Common myeloid progenitor, CD34-positive (primary cell): ENCODE data around the gene FHAD1.

ENCODE experiments used
- CTCF ChIA-PET: fragments of 350-600 bp; sonication (Branson Sonifier 250); formaldehyde crosslinking; loops from one replicate; lab custom pipeline; 2021; ENCODE audit warnings: antibody characterized with exemption; lab: Charles Lee
- POLR2A ChIA-PET: fragments of 350-600 bp; sonication (Branson Sonifier 250); formaldehyde crosslinking; loops from one replicate; lab custom pipeline; 2021; ENCODE audit warnings: antibody characterized with exemption; lab: Charles Lee
- DNase-seq, 3 donors: peaks; one replicate each; pipeline versions ENCODE4 v3.0.0 to v3.0.0-alpha.2; 2013
- H3K27ac ChIP-seq, 2 experiments: 1 replicate in 1 of 2; 2 replicates in 1 of 2; pipeline ENCODE4 v1.7.0; 2013; ENCODE audit warnings: inconsistent platforms in 2 of 2, low read length in 2 of 2, mild to moderate bottlenecking in 2 of 2, low read depth in 1 of 2, moderate library complexity in 1 of 2; ENCODE audit not compliant: severe bottlenecking in 2 of 2, insufficient read depth in 1 of 2, poor library complexity in 1 of 2
- H3K27me3 ChIP-seq, 5 experiments: replicated peaks in 2 of 5; 1 replicate in 3 of 5; 2 replicates in 2 of 5; pipeline versions ENCODE4 v1.6.1 to v1.7.0; 2013; ENCODE audit warnings: low read length in 4 of 5, mild to moderate bottlenecking in 2 of 5, moderate library complexity in 2 of 5, inconsistent platforms in 1 of 5; ENCODE audit not compliant: insufficient read depth in 5 of 5, control insufficient read depth in 4 of 5
- H3K36me3 ChIP-seq, 4 experiments: 1 replicate in 2 of 4; 2 replicates in 2 of 4; pipeline versions ENCODE4 v1.6.1 to v1.7.0; 2013; ENCODE audit warnings: low read length in 3 of 4, control low read depth in 1 of 4, mild to moderate bottlenecking in 1 of 4; ENCODE audit not compliant: control insufficient read depth in 4 of 4, insufficient read depth in 4 of 4
- H3K4me1 ChIP-seq, 4 experiments: 1 replicate in 3 of 4; 2 replicates in 1 of 4; pipeline versions ENCODE4 v1.6.1 to v1.7.1; 2013; ENCODE audit warnings: low read length in 3 of 4, mild to moderate bottlenecking in 3 of 4, control low read depth in 1 of 4, inconsistent platforms in 1 of 4, moderate library complexity in 1 of 4; ENCODE audit not compliant: control insufficient read depth in 4 of 4, insufficient read depth in 4 of 4; ENCODE audit errors: control extremely low read depth in 1 of 4
- H3K4me3 ChIP-seq, 7 experiments: 1 replicate in 4 of 7; 2 replicates in 3 of 7; pipeline versions ENCODE4 v1.5.1 to v1.7.0; 2013; ENCODE audit warnings: mild to moderate bottlenecking in 7 of 7, low read length in 6 of 7, moderate library complexity in 6 of 7, inconsistent platforms in 2 of 7, low read depth in 2 of 7, control low read depth in 1 of 7; ENCODE audit not compliant: insufficient read depth in 4 of 7, control insufficient read depth in 1 of 7; ENCODE audit errors: extremely low read depth in 1 of 7
- H3K9me3 ChIP-seq, 5 experiments: 1 replicate in 4 of 5; 2 replicates in 1 of 5; pipeline versions ENCODE4 v1.6.1 to v1.7.1; 2013; ENCODE audit warnings: low read length in 4 of 5, mild to moderate bottlenecking in 2 of 5, inconsistent platforms in 1 of 5, low read depth in 1 of 5, moderate library complexity in 1 of 5; ENCODE audit not compliant: control insufficient read depth in 4 of 5, insufficient read depth in 2 of 5; ENCODE audit errors: control extremely low read depth in 1 of 5
- WGBS: methylation state at CpG from one replicate; pipeline ENCODE4 v1.1.5; 2013; ENCODE audit not compliant: insufficient coverage; 5-methylcytosine and 5-hydroxymethylcytosine counted together

FHAD1 gene

GRCh38 chr1:15205586-15206346 lies 41.3 kb upstream of the FHAD1 start:
- no peaks in the 10 kb centered on the region for H3K9me3 ChIP-seq
- WGBS = 98% methylated on average over 7 of the region's 12 CpGs
- DNase-seq = no peak
- H3K36me3 ChIP-seq = no peaks in the 10 kb centered on the region
- H3K27ac ChIP-seq = no peak overlapping the region
- ChIA-PET CTCF (interaction anchor here (1.5 to 1.6 kb wide), 2 partner anchors 12 to 53 kb away, joined by 3 to 5 read pairs; no protein-coding TSS in a partner anchor), POLR2A (interaction anchor here (0.6 kb wide), 1 partner anchor 45 kb away, joined by 3 read pairs; no protein-coding TSS in a partner anchor)
- no peak overlapping the region for H3K4me3 ChIP-seq
- H3K4me1 ChIP-seq = peaks cover 0 to 2% (median under 1%) of the 10 kb centered on the region in 4 experiments
- H3K27me3 ChIP-seq = no peaks in the 10 kb centered on the region

- no peaks in the 10 kb centered on the region for H3K9me3 ChIP-seq
- WGBS = 91% methylated on average over 7 of the region's 8 CpGs
- peaks cover 0 to 2% (median under 1%) of the 10 kb centered on the region in 4 experiments for H3K4me1 ChIP-seq
- ChIA-PET POLR2A (no interaction called here), CTCF (no interaction called here)
- no peak for DNase-seq
- H3K27me3 ChIP-seq = no peaks in the 10 kb centered on the region
- no peak overlapping the region for H3K27ac ChIP-seq
- no peak overlapping the region for H3K4me3 ChIP-seq
- H3K36me3 ChIP-seq = no peaks in the 10 kb centered on the region
Observed at GRCh38 chr1:15206418-15207030, 40.5 kb upstream of the FHAD1 start.

DNA sequence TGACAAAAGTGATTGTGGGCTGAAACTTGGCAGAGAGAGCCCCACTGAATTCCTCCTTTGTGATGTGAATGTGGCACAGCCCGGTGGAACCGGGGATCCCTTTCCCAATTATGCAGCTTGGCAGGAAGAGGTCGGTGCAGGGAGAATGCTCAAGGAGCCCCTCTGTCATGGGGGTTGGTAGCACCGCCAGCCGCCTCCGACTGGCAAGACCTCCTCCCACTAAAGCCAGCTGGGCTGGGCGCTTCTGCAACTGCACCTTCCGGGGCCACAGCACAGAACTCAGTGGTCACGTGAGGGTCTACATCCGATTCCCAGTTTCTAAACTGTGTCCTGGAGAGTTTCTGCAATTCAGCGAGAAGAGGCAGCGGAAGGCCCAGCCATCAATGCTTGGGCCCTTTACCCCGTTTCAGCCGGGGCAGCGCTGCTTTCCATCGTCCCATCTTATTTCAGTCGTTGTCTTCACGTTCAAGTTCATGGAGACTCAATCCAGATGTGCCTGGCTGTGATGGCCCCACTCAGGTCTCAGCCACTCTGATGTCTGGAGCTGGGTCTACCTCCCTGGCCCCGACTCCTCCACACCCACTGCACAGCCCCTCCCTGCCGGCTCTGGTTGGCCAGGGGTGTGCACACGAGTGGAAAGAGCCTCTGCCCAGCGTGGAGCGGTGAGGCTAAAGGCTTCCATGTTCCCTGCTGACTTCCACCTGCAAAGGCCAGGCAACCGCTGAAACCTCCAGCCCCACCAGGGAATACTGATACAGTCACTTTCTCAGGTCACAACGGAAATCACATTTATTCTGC lies 39.8 kb upstream of the FHAD1 start:
- no peak overlapping the region for H3K27ac ChIP-seq
- DNase-seq = no peak
- no peak overlapping the region for H3K4me3 ChIP-seq
- H3K27me3 ChIP-seq = no peaks in the 10 kb centered on the region
- WGBS = 98% methylated on average over 22 of the region's 25 CpGs
- H3K4me1 ChIP-seq = peaks cover 0 to 2% (median under 1%) of the 10 kb centered on the region in 4 experiments
- no peaks in the 10 kb centered on the region for H3K36me3 ChIP-seq
- ChIA-PET POLR2A (no interaction called here), CTCF (interaction anchor here (1.3 kb wide), 1 partner anchor 65 kb away, joined by 3 read pairs; no protein-coding TSS in a partner anchor)
- H3K9me3 ChIP-seq = no peaks in the 10 kb centered on the region

GRCh38 chr1:15207829-15208429 lies 39.1 kb upstream of the FHAD1 start:
- DNase-seq = no peak
- Histone ChIP-seq H3K4me1 (peaks cover 0 to 2% (median under 1%) of the 10 kb centered on the region in 4 experiments), H3K9me3 (no peaks in the 10 kb centered on the region), H3K36me3 (no peaks in the 10 kb centered on the region), H3K27me3 (no peaks in the 10 kb centered on the region), H3K4me3 (no peak overlapping the region), H3K27ac (no peak overlapping the region)
- ChIA-PET POLR2A (no interaction called here), CTCF (interaction anchor here (1.3 kb wide), 1 partner anchor 64 kb away, joined by 3 read pairs; no protein-coding TSS in a partner anchor)
- WGBS = 100% methylated on average over 2 of the region's 6 CpGs

GRCh38 chr1:15210651-15211375 lies 36.2 kb upstream of the FHAD1 start:
- CTCF ChIA-PET = interaction anchor here (0.8 to 2.0 kb wide), 4 partner anchors 38 to 93 kb away, joined by 3 to 6 read pairs (median 4); no protein-coding TSS in a partner anchor
- Histone ChIP-seq H3K4me1 (peaks cover 0 to 4% (median 1%) of the 10 kb centered on the region in 4 experiments), H3K27ac (no peak overlapping the region), H3K9me3 (no peaks in the 10 kb centered on the region), H3K27me3 (no peaks in the 10 kb centered on the region), H3K36me3 (peaks cover 0 to 2% (median 0%) of the 10 kb centered on the region in 4 experiments), H3K4me3 (no peak overlapping the region)
- DNase-seq = no peak
- WGBS = 82% methylated on average over 2 of the region's 7 CpGs
- POLR2A ChIA-PET = no interaction called here

DNA sequence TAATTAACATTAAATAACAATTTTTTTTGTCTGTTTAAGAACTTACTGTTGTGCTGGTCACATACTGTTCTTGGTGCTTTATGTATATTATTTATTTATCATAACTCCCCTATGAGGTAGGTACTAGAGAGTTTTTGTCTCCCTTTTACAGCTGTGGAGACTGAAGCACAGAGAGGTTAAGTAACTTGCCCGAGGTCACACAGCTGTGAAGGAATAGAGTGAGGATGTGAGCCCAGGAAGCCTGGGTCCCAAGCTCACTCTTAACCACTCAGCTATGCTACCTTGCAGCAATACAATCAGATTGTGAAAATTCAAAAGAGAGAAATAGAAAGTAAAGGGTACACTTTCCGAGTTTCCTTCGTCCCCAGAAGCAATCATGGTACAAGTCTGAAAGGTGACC lies 35.6 kb upstream of the FHAD1 start:
- no CpG with 5 or more reads among the region's 3 CpGs for WGBS
- H3K4me1 ChIP-seq = peaks cover 0 to 4% (median 1%) of the 10 kb centered on the region in 4 experiments
- H3K9me3 ChIP-seq = no peaks in the 10 kb centered on the region
- no peak overlapping the region for H3K27ac ChIP-seq
- CTCF ChIA-PET = interaction anchor here (0.8 to 2.0 kb wide), 4 partner anchors 9 to 92 kb away, joined by 3 to 6 read pairs (median 3); no protein-coding TSS in a partner anchor
- POLR2A ChIA-PET = no interaction called here
- DNase-seq = no peak
- H3K27me3 ChIP-seq = no peaks in the 10 kb centered on the region
- H3K4me3 ChIP-seq = no peak overlapping the region
- H3K36me3 ChIP-seq = peaks cover 0 to 2% (median 0%) of the 10 kb centered on the region in 4 experiments
